ENCODE measurements around the gene MAP6. TPM values are rescaled to one million over a fixed set of nuclear protein-coding genes. Genes with fewer than 3 reads are reported as not detected.

The MAP6 gene
- total RNA-seq, 2 donors from 2014 or later = 0.06 TPM; not detected in 1

GRCh38 chr11:75615751-75616150 is 53.1 kb downstream of the MAP6 start:
- ATAC-seq = no peak
- H3K36me3 Mint-ChIP-seq = no peaks in the 10 kb centered on the region

GRCh38 chr11:75611823-75612222 is 57.0 kb downstream of the MAP6 start:
- no peak for DNase-seq (ENCODE audit: low spot score in 2 of 2)
- ATAC-seq = no peak
- Mint-ChIP-seq H3K9me3 (no peaks in the 10 kb centered on the region), H3K27ac (no peak overlapping the region), H3K36me3 (no peaks in the 10 kb centered on the region)

More at GRCh38 chr11:75615751-75616150, 53.1 kb downstream of the MAP6 start:
- DNase-seq (ENCODE audit: low spot score in 2 of 2) = no peak
- peaks cover 3 to 4% of the 10 kb centered on the region in 2 donors for H3K9me3 Mint-ChIP-seq
- H3K27ac Mint-ChIP-seq = no peak overlapping the region

GRCh38 chr11:75606099-75606498 is 62.7 kb downstream of the MAP6 start:
- no peaks in the 10 kb centered on the region for H3K9me3 Mint-ChIP-seq
- DNase-seq (ENCODE audit: low spot score in 2 of 2) (no peak), ATAC-seq (no peak)
- no peaks in the 10 kb centered on the region for H3K36me3 Mint-ChIP-seq
- H3K27ac Mint-ChIP-seq = no peak overlapping the region

- Mint-ChIP-seq H3K9me3 (no peaks in the 10 kb centered on the region), H3K36me3 (no peaks in the 10 kb centered on the region), H3K27ac (peak overlapping the region; percentile 23 to 30)
- ATAC-seq (no peak), DNase-seq (ENCODE audit: low spot score in 2 of 2) (no peak)
Observed at GRCh38 chr11:75603791-75604736, 64.8 kb downstream of the MAP6 start.

- H3K36me3 Mint-ChIP-seq = no peaks in the 10 kb centered on the region
- H3K27ac Mint-ChIP-seq = no peak overlapping the region
- no peak for ATAC-seq
- no peak for DNase-seq (ENCODE audit: low spot score in 2 of 2)
- no peaks in the 10 kb centered on the region for H3K9me3 Mint-ChIP-seq
Observed at GRCh38 chr11:75602951-75603350, 65.9 kb downstream of the MAP6 start.

- no peak for ATAC-seq
- H3K27ac Mint-ChIP-seq = no peak overlapping the region
- H3K9me3 Mint-ChIP-seq = no peaks in the 10 kb centered on the region
Observed at GRCh38 chr11:75601494-75601893, 67.3 kb downstream of the MAP6 start.

GRCh38 chr11:75600356-75600755 is 68.5 kb downstream of the MAP6 start:
- Mint-ChIP-seq H3K27ac (no peak overlapping the region), H3K36me3 (no peaks in the 10 kb centered on the region), H3K9me3 (no peaks in the 10 kb centered on the region)
- ATAC-seq (no peak), DNase-seq (ENCODE audit: low spot score in 2 of 2) (no peak)

More at GRCh38 chr11:75601494-75601893, 67.3 kb downstream of the MAP6 start:
- no peak for DNase-seq (ENCODE audit: low spot score in 2 of 2)
- H3K36me3 Mint-ChIP-seq = no peaks in the 10 kb centered on the region

- no peaks in the 10 kb centered on the region for H3K9me3 Mint-ChIP-seq
- ATAC-seq = no peak
- no peak for DNase-seq (ENCODE audit: low spot score in 2 of 2)
- no peaks in the 10 kb centered on the region for H3K36me3 Mint-ChIP-seq
- no peak overlapping the region for H3K27ac Mint-ChIP-seq
Observed at GRCh38 chr11:75598900-75599299, 69.9 kb downstream of the MAP6 start.

GRCh38 chr11:75598264-75598663 is 70.6 kb downstream of the MAP6 start:
- no peak for ATAC-seq
- Mint-ChIP-seq H3K36me3 (no peaks in the 10 kb centered on the region), H3K9me3 (no peaks in the 10 kb centered on the region), H3K27ac (no peak overlapping the region)
- DNase-seq (ENCODE audit: low spot score in 2 of 2) = no peak

GRCh38 chr11:75597636-75598035 is 71.2 kb downstream of the MAP6 start:
- Mint-ChIP-seq H3K9me3 (no peaks in the 10 kb centered on the region), H3K27ac (no peak overlapping the region), H3K36me3 (no peaks in the 10 kb centered on the region)
- DNase-seq (ENCODE audit: low spot score in 2 of 2) = no peak
- ATAC-seq = peak in 1 of 2 donors; percentile 37

GRCh38 chr11:75596914-75597313 is 71.9 kb downstream of the MAP6 start:
- H3K9me3 Mint-ChIP-seq = no peaks in the 10 kb centered on the region
- ATAC-seq = no peak
- no peak for DNase-seq (ENCODE audit: low spot score in 2 of 2)
- no peak overlapping the region for H3K27ac Mint-ChIP-seq
- no peaks in the 10 kb centered on the region for H3K36me3 Mint-ChIP-seq

- peak overlapping the region in 1 of 2 donors; percentile 72 for H3K27ac Mint-ChIP-seq
- ATAC-seq = no peak
Observed at GRCh38 chr11:75595429-75595828, 73.4 kb downstream of the MAP6 start.

GRCh38 chr11:75594211-75594610 is 74.6 kb downstream of the MAP6 start:
- no peaks in the 10 kb centered on the region for H3K36me3 Mint-ChIP-seq
- no peak for DNase-seq (ENCODE audit: low spot score in 2 of 2)
- no peak overlapping the region for H3K27ac Mint-ChIP-seq
- no peak for ATAC-seq
- H3K9me3 Mint-ChIP-seq = no peaks in the 10 kb centered on the region

More at GRCh38 chr11:75595429-75595828, 73.4 kb downstream of the MAP6 start:
- Mint-ChIP-seq H3K36me3 (no peaks in the 10 kb centered on the region), H3K9me3 (no peaks in the 10 kb centered on the region)
- no peak for DNase-seq (ENCODE audit: low spot score in 2 of 2)

GRCh38 chr11:75593286-75593915 is 75.4 kb downstream of the MAP6 start:
- H3K36me3 Mint-ChIP-seq = no peaks in the 10 kb centered on the region
- ATAC-seq (no peak), DNase-seq (ENCODE audit: low spot score in 2 of 2) (no peak)
- H3K9me3 Mint-ChIP-seq = no peaks in the 10 kb centered on the region
- H3K27ac Mint-ChIP-seq = no peak overlapping the region

- DNase-seq (ENCODE audit: low spot score in 2 of 2) (no peak), ATAC-seq (no peak)
- peak overlapping the region in 1 of 2 donors; percentile 37 for H3K27ac Mint-ChIP-seq
- no peaks in the 10 kb centered on the region for H3K9me3 Mint-ChIP-seq
- no peaks in the 10 kb centered on the region for H3K36me3 Mint-ChIP-seq
Observed at GRCh38 chr11:75592715-75593114, 76.1 kb downstream of the MAP6 start.

- H3K36me3 Mint-ChIP-seq = no peaks in the 10 kb centered on the region
- H3K9me3 Mint-ChIP-seq = no peaks in the 10 kb centered on the region
- DNase-seq (ENCODE audit: low spot score in 2 of 2) = no peak
- H3K27ac Mint-ChIP-seq = peak overlapping the region in 1 of 2 donors; percentile 37
- no peak for ATAC-seq
Observed at GRCh38 chr11:75591966-75592365, 76.9 kb downstream of the MAP6 start.

- H3K36me3 Mint-ChIP-seq = no peaks in the 10 kb centered on the region
- H3K9me3 Mint-ChIP-seq = no peaks in the 10 kb centered on the region
- no peak for ATAC-seq
- no peak overlapping the region for H3K27ac Mint-ChIP-seq
- DNase-seq (ENCODE audit: low spot score in 2 of 2) = no peak
Observed at GRCh38 chr11:75591371-75591770, 77.5 kb downstream of the MAP6 start.

Data from activated naive CD4-positive, alpha-beta T cell treated with anti-CD3 and anti-CD28 coated beads, Interleukin-2, amount 50 U/mL, for 72 hours (primary cell).